Epithelial cell of proximal tubule (primary cell): ENCODE measurements around the gene PHETA2. TPM values are rescaled to one million over a fixed set of nuclear protein-coding genes. Genes with fewer than 3 reads are reported as not detected.
"Not testable (repeated sequence)": the region's sequence is repeated elsewhere in the genome, so short reads cannot be mapped to it uniquely, and the experiment has no call there.

Experiments used
- DNase-seq: peaks from one replicate; pipeline ENCODE4 v3.0.0-alpha.2; 2011; ENCODE audit warnings: low read depth
- H3K4me3 ChIP-seq: 2 replicates; pipeline ENCODE4 v1.5.1; 2011; ENCODE audit warnings: low read depth, mild to moderate bottlenecking, low read length
- total RNA-seq: library from RNA; depleted of rRNA; stranded (reverse); fragments of >200 nt; gene quantifications from 2 replicates; pipeline ENCODE4 v1.2.3, GENCODE V29; 2015
- TF ChIP-seq, protein P1 (sequence below): conservative IDR thresholded peaks from 2 replicates; pipeline ENCODE4 v1.5.1; 2012; ENCODE audit warnings: low read depth, mild to moderate bottlenecking, low read length

The PHETA2 gene
- total RNA-seq, 1 donor from 2014 or later = 11.2 TPM

DNA sequence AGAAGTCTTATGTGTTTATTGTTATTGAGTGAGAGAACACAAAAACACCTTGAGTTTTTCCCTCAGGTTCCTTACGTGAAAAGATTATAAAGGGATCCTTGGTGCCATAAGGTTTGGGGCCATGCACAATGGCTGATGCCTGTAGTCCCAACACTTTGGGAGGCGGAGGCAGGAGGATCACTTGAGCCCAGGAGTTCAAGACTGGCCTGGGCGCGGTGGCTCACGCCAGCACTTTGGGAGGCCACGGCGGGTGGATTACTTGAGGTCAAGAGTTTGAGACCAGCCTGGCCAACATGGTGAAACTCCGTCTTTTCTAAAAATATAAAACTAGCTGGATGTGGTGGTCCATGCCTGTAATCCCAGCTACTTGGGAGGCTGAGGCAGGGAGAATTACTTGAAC lies 10.8 kb downstream of the PHETA2 start:
- no peak for DNase-seq
- TF ChIP-seq, protein P1, sequence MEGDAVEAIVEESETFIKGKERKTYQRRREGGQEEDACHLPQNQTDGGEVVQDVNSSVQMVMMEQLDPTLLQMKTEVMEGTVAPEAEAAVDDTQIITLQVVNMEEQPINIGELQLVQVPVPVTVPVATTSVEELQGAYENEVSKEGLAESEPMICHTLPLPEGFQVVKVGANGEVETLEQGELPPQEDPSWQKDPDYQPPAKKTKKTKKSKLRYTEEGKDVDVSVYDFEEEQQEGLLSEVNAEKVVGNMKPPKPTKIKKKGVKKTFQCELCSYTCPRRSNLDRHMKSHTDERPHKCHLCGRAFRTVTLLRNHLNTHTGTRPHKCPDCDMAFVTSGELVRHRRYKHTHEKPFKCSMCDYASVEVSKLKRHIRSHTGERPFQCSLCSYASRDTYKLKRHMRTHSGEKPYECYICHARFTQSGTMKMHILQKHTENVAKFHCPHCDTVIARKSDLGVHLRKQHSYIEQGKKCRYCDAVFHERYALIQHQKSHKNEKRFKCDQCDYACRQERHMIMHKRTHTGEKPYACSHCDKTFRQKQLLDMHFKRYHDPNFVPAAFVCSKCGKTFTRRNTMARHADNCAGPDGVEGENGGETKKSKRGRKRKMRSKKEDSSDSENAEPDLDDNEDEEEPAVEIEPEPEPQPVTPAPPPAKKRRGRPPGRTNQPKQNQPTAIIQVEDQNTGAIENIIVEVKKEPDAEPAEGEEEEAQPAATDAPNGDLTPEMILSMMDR = no peak
- no peak overlapping the region for H3K4me3 ChIP-seq

DNA sequence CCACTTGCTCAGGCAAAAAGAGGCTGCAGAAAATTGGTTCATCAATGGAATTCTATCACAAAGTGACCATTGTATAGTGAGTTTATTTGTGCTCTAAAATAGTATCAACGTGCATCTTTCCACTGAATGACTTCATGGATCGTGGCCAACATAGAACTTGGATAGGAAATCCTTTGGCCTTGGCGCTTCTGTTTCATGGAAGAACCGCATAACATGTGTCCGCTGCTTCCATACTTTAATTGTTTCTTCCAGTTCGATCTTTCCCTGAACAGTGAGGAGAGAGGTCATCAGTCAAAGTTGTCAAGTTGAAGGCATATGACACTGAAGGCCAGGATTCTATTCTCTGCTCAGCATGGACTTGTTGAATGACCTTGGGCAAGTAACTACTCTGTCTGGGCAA lies 12.0 kb downstream of the PHETA2 start:
- TF ChIP-seq, protein P1 = no peak
- H3K4me3 ChIP-seq = no peak overlapping the region
- DNase-seq = no peak

DNA sequence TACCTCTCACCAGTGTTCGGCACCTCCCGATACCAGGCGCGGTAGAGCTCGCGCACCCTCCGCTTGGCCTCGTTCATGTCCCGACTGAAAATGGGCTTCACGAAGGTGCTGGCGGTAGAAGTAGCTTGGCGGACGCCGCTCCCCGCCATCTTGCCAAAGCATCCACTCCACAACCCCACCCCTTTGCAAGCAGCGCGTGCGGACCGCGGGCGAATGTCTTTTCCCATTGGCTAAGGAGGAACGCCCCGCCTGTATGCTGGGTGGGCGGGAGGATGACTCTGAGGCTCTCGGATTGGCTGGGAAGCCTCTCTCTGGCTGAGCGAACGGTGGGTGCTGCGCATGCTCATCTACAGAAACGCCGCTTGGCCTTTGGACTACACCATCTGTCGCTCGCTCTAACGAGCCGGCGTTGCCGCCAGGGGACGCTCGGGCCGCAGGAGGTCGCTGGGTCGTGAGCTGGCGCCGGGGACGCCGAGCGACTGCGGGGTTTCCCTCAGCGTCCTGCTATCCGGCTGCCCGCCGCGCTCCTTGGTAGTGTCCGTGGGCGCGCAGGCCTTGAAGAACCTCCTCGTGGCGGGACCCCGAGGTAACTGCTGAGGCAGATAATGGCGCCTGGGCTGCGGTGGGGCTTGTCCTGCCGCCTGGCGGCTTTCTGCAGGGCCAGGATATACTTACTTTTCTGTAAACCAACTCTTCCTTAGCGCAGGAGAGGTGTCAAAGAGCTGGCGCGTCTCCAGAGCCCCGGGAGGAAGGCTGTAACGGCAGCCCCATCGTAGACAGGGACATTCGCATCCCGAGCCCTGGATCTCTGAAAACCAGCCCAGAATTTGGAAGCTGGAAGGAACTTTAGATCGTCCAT lies 16.8 kb downstream of the PHETA2 start, which contains the start of gene NDUFA6:
TSS of gene NDUFA6 (minus strand) at position 177 of the 859 bp plus-strand sequence. CDS start at position 149, 28 bp downstream.
- peak within 1 kb of the TSS; percentile 96 for H3K4me3 ChIP-seq
- DNase-seq = peak; percentile 86
- TF ChIP-seq, protein P1 = peak; percentile 86

DNA sequence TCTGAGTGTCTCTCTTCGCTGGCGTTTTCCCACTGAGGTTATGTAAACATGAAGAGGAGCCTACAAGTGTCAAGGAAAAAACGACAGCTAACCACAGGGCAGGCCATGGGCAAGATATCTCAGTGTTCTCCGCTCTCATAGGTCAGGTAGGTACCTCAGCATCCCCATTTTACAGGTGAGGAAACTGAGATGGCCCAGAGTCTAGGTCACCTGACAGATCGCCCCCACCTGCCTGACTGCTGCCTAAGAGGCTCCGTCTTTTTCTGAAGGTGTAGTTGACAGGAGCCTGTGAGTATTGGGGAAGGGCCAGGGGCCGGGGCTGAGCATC lies 17.4 kb downstream of the PHETA2 start:
- TF ChIP-seq, protein P1 = no peak
- DNase-seq = no peak
- H3K4me3 ChIP-seq = peak overlapping the region; percentile 96

DNA sequence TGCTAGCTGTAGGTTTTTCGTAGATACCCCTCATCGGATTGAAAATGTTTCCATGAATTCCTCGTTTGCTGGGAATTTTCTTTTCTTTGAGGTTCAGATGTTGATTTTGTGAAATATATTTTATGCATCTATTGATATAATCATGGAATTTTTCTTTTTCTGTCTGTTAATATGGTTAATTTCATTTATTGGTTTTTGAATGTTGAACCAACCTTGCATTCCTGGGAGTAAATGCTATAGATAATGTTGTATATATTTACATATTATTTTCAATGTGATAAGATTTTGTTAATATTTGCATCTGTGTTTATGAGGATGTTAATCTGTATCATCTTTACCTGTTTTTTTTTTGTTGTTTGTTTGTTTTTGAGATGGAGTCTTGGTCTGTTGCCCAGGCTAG lies 27.2 kb downstream of the PHETA2 start:
- TF ChIP-seq, protein P1 = no peak
- no peak overlapping the region for H3K4me3 ChIP-seq
- no peak for DNase-seq

DNA sequence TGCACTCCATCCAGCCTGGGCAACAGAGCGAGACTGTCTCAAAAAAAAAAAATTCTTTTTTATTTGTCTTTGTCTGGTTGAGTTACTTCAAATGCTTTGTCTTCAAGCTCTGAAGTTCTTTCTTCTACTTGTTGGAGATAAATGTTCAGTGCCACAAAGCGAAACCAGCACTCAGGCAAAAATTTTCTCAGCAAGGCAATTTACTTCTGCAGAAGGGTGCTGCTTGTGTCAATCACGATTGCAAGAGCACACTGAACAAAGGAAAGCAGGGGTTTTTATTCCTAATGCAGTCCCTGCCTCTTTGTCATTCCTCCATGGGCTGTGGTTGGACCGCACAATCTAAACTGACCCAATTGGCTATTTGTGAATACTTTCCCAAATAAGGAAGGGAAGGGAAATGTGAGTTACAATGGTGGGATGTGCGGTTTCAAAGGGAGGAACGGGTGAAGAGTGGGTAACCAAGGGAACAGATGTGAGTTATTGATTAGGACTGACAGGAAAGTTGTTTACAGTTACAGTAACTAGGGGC lies 30.3 kb downstream of the PHETA2 start:
- not testable (repeated sequence) for H3K4me3 ChIP-seq, DNase-seq

DNA sequence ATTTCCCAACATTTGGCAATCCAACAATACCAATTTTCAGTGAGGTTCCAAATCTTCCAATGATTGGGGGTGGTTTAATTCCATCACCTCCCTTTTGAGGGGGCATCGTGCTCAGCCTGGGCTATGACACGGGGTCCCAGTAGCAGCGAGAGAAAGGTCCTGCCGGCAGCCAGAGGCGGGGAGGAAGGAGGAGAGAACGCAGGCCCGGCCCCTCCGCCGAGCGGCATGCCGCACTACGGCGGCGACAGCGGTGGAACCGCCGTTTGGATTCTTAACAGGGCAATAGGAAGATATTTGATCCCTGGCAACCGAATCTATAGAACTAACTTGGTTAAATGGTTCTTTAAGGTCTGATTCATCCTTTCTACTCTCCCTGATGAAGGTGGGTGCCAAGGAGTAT lies 34.8 kb downstream of the PHETA2 start:
- no peak for DNase-seq
- no peak overlapping the region for H3K4me3 ChIP-seq
- TF ChIP-seq, protein P1 = no peak
